Measurements from ENCODE around the gene BRD4.

The BRD4 gene

GRCh38 chr19:15187026-15188007 lies 145.0 kb downstream of the BRD4 start:
- no peak for DNase-seq
